Skeletal muscle tissue (tissue), 4 donors: ENCODE data around the gene TIAM2. TPM values are rescaled to one million over a fixed set of nuclear protein-coding genes. Genes with fewer than 3 reads are reported as not detected.

Source experiments
- H3K27ac ChIP-seq: one replicate; pipeline ENCODE4 v1.7.0; 2013; ENCODE audit warnings: mild to moderate bottlenecking, low read depth, low read length, inconsistent platforms
- H3K27me3 ChIP-seq, 3 donors: one replicate each; pipeline ENCODE4 v1.7.0; 2013; ENCODE audit warnings: low read length in 3 of 3; ENCODE audit not compliant: control insufficient read depth in 3 of 3, insufficient read depth in 3 of 3
- H3K36me3 ChIP-seq, 3 donors: one replicate each; pipeline ENCODE4 v1.7.0; 2013; ENCODE audit warnings: low read length in 3 of 3; ENCODE audit not compliant: control insufficient read depth in 3 of 3, insufficient read depth in 3 of 3
- H3K4me1 ChIP-seq, 3 donors: one replicate each; pipeline ENCODE4 v1.7.0; 2013; ENCODE audit warnings: low read length in 3 of 3, mild to moderate bottlenecking in 3 of 3; ENCODE audit not compliant: control insufficient read depth in 3 of 3, insufficient read depth in 3 of 3
- H3K4me3 ChIP-seq, 3 donors: one replicate each; pipeline ENCODE4 v1.7.0; 2013; ENCODE audit warnings: low read length in 3 of 3
- H3K9ac ChIP-seq, 3 donors: one replicate each; pipeline ENCODE4 v1.7.0; 2013; ENCODE audit warnings: low read length in 3 of 3, mild to moderate bottlenecking in 3 of 3, moderate library complexity in 2 of 3, low read depth in 1 of 3
- H3K9me3 ChIP-seq, 3 donors: one replicate each; pipeline ENCODE4 v1.7.0; 2013; ENCODE audit warnings: low read length in 3 of 3; ENCODE audit not compliant: control insufficient read depth in 3 of 3
- total RNA-seq: library from RNA; depleted of rRNA; stranded (reverse); fragments of >200 nt; gene quantifications from one replicate; pipeline ENCODE4 v1.2.3, GENCODE V29; 2014
- donor health status: Osteomylitis.

Gene TIAM2
- total RNA-seq, 1 donor from 2014 or later: 22.4 TPM

GRCh38 chr6:155301867-155302266 lies 306.8 kb downstream of the TIAM2 start:
- no peak overlapping the region for H3K9ac ChIP-seq
- H3K9me3 ChIP-seq: no peaks in the 10 kb centered on the region
- no peaks in the 10 kb centered on the region for H3K4me1 ChIP-seq
- H3K27ac ChIP-seq: no peak overlapping the region
- no peaks in the 10 kb centered on the region for H3K27me3 ChIP-seq
- peaks cover 4 to 15% (median 7%) of the 10 kb centered on the region in 3 donors for H3K36me3 ChIP-seq
- H3K4me3 ChIP-seq: no peak overlapping the region

GRCh38 chr6:155303361-155303870 lies 308.3 kb downstream of the TIAM2 start:
- Histone ChIP-seq H3K4me3 (no peak overlapping the region), H3K9ac (no peak overlapping the region), H3K9me3 (no peaks in the 10 kb centered on the region), H3K27ac (no peak overlapping the region), H3K36me3 (peaks cover 7 to 20% (median 11%) of the 10 kb centered on the region in 3 donors), H3K4me1 (no peaks in the 10 kb centered on the region), H3K27me3 (no peaks in the 10 kb centered on the region)

GRCh38 chr6:155306958-155307357 lies 311.8 kb downstream of the TIAM2 start:
- no peaks in the 10 kb centered on the region for H3K4me1 ChIP-seq
- no peak overlapping the region for H3K27ac ChIP-seq
- peaks cover 10 to 27% (median 17%) of the 10 kb centered on the region in 3 donors for H3K36me3 ChIP-seq
- no peak overlapping the region for H3K9ac ChIP-seq
- no peak overlapping the region for H3K4me3 ChIP-seq
- H3K27me3 ChIP-seq: no peaks in the 10 kb centered on the region
- no peaks in the 10 kb centered on the region for H3K9me3 ChIP-seq
